Measurements from ENCODE around the gene SRD5A1.
A peak's percentile ranks its signal among the peaks of the same experiment; 100 is the strongest.

The SRD5A1 gene

GRCh38 chr5:6632888-6633468 lies at the start of gene SRD5A1, which contains the start of gene NSUN2:
TSS of gene SRD5A1 (plus strand) at chr5:6633440. CDS start at chr5:6633577, 137 bp downstream.
TSS of gene NSUN2 (minus strand) at chr5:6633044. CDS start at chr5:6632979, 65 bp downstream.
- peak; percentile 94 for DNase-seq (ENCODE audit: low read depth)
- H3K4me3 ChIP-seq (ENCODE audit: low read depth, low read length) = peak within 1 kb of the TSS; percentile 83
- TF ChIP-seq CTCF (conservative IDR thresholded peaks at IDR 0.05; ENCODE audit: low read depth, low read length) = no peak

- no peak for DNase-seq (ENCODE audit: low read depth)
- H3K4me3 ChIP-seq (ENCODE audit: low read depth, low read length) = no peak overlapping the region
- TF ChIP-seq CTCF (conservative IDR thresholded peaks at IDR 0.05; ENCODE audit: low read depth, low read length) = no peak
Measured at GRCh38 chr5:6584101-6584645, 49.1 kb upstream of the SRD5A1 start.

GRCh38 chr5:6584727-6585126 lies 48.5 kb upstream of the SRD5A1 start:
- H3K4me3 ChIP-seq (ENCODE audit: low read depth, low read length) = no peak overlapping the region
- no peak for DNase-seq (ENCODE audit: low read depth)
- no peak for TF ChIP-seq CTCF (conservative IDR thresholded peaks at IDR 0.05; ENCODE audit: low read depth, low read length)

- no peak overlapping the region for H3K4me3 ChIP-seq (ENCODE audit: low read depth, low read length)
- TF ChIP-seq CTCF (conservative IDR thresholded peaks at IDR 0.05; ENCODE audit: low read depth, low read length) = no peak
- DNase-seq (ENCODE audit: low read depth) = no peak
Measured at GRCh38 chr5:6585168-6585567, 48.1 kb upstream of the SRD5A1 start.

GRCh38 chr5:6585939-6586646 lies 47.1 kb upstream of the SRD5A1 start:
- no peak for DNase-seq (ENCODE audit: low read depth)
- no peak overlapping the region for H3K4me3 ChIP-seq (ENCODE audit: low read depth, low read length)
- TF ChIP-seq CTCF (conservative IDR thresholded peaks at IDR 0.05; ENCODE audit: low read depth, low read length) = no peak

- H3K4me3 ChIP-seq (ENCODE audit: low read depth, low read length) = no peak overlapping the region
- DNase-seq (ENCODE audit: low read depth) = no peak
- TF ChIP-seq CTCF (conservative IDR thresholded peaks at IDR 0.05; ENCODE audit: low read depth, low read length) = no peak
Measured at GRCh38 chr5:6586647-6587042, 46.6 kb upstream of the SRD5A1 start.

All from choroid plexus epithelial cell (primary cell).